GM21786 (cell line): ENCODE data around the gene PRKAB2.
"Not testable (repeated sequence)": the region's sequence is repeated elsewhere in the genome, so short reads cannot be mapped to it uniquely, and the experiment has no call there.

Experiments used
- ATAC-seq: cut with Tn5 transposase; IDR thresholded peaks from one replicate; pipeline ENCODE4 v1.9.1; 2021; ENCODE audit not compliant: unreplicated experiment

PRKAB2 gene

DNA sequence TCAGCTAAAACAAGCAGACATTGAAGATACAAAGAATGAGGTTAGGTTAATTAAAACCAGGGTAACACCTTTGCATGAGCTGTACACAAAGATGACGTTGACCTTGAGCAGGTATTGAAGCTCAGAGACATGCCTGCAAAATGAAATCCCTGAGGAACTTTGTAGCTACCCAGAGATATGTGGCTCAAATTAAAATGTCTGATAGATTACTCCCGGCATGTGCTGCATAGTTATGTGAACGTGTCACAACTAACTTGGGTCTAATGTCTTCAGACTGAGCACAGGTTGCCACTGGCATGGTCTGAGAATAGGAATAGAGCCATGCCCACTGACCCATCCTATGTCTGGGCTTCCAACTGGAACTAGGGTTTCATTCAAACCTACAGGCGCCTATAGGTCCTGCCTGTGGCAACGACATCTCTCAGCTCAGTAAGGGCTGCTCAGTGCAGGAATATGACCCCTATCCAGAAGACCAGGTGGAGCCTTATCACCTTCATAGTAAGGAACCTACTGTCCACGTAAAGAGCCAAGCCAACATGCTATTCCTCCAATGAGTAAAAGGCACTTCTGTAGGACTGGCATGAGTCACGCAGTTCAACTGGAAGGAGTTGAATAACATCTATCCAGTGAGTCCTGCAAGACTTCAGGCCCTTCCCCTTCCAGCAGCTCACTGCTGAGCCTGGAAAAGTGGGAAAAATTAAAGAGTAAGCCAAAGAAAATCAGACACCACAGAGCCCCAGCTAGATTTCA lies 60.7 kb downstream of the PRKAB2 start:
- ATAC-seq = no peak

DNA sequence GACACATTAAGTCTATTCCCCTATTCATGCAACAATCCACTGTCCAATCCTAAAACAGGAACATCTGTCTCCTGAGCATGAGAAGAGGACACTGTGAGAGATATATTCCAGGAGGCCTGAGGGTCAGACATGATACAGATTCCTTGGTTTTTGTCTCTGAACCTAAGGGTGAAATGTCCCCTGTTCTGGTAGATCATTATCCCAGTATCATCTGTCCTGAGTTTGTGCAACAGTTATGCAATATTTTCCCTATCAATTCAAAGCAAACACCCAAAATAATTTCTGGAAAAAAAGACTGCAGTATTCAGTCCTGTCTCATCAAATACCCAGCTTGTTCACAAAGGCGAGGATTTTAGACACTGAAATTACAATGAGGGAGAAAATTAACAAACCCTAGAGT lies 61.4 kb downstream of the PRKAB2 start:
- no peak for ATAC-seq

DNA sequence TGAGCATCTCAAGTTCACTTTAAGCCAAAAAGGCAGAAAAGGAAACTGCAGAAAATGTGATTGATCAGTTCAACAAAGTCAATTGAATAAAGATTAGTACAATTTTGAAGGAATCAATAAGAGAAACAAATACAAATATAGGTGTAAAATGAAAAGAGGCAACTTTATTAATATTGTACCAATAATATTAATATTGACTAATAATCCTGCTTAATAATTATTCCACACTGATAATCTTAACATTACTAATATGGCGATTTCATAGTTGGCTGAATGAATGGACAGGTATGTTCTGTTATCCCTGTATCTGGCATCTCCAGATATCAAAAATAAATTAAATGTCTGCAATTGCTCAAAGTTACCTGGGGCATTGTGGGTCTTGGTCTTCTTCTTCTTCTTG lies 61.8 kb downstream of the PRKAB2 start:
- no peak for ATAC-seq

DNA sequence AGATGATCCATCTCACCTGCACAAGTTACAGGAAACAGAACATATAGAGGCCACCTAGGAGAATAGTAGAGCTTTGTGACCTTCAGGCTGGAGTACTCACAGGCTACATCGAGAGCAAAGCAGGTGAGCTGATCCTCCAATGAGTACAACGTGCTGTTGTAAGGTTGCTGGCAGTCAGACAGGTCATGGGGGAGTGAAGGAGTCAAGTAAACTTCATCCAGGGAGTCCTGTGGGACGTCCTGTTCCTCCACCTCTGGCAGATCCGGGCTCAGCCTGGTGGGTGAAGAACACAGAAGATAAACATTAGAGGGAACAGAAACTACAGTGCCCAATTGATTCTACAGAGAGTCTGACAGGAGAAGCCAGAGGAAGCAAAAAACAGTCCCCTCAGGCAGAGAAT lies 62.5 kb downstream of the PRKAB2 start:
- no peak for ATAC-seq

DNA sequence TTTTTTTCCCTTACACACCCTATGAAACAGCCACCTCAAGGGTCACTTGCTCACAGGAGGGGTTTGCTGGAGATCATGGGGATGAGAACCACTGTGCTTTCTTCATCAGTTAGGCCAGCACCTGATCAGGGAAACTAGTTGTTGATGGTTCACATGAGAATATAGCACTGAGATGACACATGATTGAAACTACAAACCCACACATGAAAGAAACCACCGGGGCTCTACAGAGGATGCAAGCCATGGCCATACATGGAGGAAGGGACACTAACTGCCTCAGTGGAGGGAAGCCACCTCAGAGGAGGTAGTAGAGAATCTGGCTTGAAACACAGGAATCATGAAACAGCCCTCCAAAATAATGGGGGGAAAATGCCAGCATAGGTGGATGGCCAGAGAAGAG lies 63.2 kb downstream of the PRKAB2 start:
- ATAC-seq = peak; percentile 74

DNA sequence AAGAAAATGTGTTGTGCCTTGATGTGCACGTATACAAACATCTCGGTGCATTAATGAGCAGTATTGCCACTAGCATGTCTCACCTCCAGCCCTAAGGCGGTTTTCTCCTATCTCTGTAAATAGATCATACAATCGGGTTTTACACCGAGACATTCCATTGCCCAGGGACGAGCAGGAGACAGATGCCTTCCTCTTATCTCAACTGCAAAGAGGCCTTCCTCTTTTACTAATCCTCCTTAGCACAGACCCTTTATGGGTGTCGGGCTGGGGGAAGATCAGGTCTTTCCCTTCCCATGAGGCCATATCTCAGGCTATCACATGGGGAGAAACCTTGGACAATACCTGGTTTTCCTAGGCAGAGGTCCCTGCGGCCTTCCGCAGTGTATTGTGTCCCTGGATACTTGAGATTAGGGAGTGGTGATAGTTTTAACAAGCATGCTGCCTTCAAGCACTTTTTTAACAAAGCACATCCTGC lies 65.8 kb downstream of the PRKAB2 start:
- not testable (repeated sequence) for ATAC-seq

DNA sequence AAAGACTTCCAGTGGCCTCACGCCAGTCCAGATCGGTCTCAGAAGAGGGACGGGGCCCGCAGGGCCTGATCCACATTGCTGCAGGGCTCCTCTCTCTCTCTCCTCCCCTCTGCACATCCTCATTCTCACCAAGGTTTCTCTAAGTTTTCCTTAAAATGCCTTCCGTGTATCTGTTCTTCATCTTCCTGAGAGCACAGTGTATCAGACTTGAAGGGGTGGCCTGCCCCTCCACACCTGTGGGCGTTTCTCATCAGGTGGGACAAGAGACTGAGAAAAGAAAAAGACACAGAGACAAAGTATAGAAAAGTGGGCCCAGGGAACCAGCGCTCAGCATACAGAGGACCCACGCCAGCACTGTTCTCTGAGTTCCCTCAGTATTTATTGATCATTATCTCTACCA lies 66.4 kb downstream of the PRKAB2 start:
- ATAC-seq = no peak
